ENCODE results near the gene RPRML.

DNA sequence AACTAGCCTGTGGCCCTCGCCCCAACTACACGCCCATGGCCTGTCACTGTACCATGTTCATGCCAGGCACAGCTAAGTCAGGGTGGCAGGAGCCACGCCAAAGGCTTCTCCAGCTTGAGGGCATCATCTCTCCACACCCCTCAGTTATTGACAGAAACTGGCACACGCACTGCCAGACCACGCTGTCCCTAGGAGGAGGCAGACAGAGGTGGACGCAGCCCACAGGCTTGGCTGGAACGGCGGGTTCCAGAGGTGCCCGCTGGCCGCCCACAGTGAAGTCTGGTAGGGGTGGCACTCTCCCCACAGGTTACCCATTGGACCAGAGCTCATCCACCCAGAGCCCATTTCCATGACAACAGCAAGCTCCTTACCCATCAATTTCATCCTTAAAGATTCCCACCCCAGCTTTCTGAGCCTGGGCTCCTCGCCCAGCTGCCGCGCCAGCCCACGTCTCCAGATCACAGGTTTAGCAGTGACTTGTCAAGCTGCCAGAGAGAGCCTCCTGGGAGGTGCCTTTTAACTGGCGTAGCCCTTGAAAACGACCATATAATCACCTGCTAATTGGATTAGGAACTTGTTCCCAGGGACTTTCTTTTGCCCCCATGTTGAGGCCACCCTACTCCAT is 27.9 kb downstream of the RPRML start:
- TF ChIP-seq POLR2AphosphoS5 (IDR thresholded peaks at IDR 0.05; ENCODE audit: low read depth, low read length): no peak
- TF ChIP-seq POLR2A (IDR thresholded peaks at IDR 0.05; ENCODE audit: low read depth, low read length): no peak
